Right kidney (tissue), 1 donor: Measurements from ENCODE around the gene ZNF436.
"Not testable (repeated sequence)": the region's sequence is repeated elsewhere in the genome, so short reads cannot be mapped to it uniquely, and the experiment has no call there.

Experiments used
- DNase-seq: peaks from one replicate; pipeline ENCODE4 v3.0.0-alpha.2; 2016

Gene ZNF436

GRCh38 chr1:23310280-23310679 is 59.4 kb downstream of the ZNF436 start:
- DNase-seq, result not testable (repeated sequence)
